G401.6 (cell line): Measurements from ENCODE around the gene MAL.

Experiments
- FAIRE-seq: peaks from 2 replicates; lab custom pipeline; 2012; peaks lifted over from hg19 to GRCh38; lab: Jason Lieb, UNC

The MAL gene

GRCh38 chr2:95017071-95017501, 8.4 kb upstream of the MAL start:
- no peak for FAIRE-seq

GRCh38 chr2:95017836-95018235, 7.7 kb upstream of the MAL start:
- no peak for FAIRE-seq

GRCh38 chr2:95018301-95018700, 7.2 kb upstream of the MAL start:
- FAIRE-seq = no peak

GRCh38 chr2:95018861-95019550, 6.5 kb upstream of the MAL start:
- no peak for FAIRE-seq

GRCh38 chr2:95019572-95019971, 5.9 kb upstream of the MAL start:
- no peak for FAIRE-seq

GRCh38 chr2:95020275-95021022, 5.1 kb upstream of the MAL start:
- no peak for FAIRE-seq

GRCh38 chr2:95021023-95021416, 4.5 kb upstream of the MAL start:
- no peak for FAIRE-seq

GRCh38 chr2:95021847-95022246, 3.7 kb upstream of the MAL start:
- FAIRE-seq = no peak

GRCh38 chr2:95022309-95023221, 2.9 kb upstream of the MAL start:
- no peak for FAIRE-seq

GRCh38 chr2:95023222-95023597, 2.3 kb upstream of the MAL start:
- FAIRE-seq = no peak

- FAIRE-seq = no peak
Observed at GRCh38 chr2:95024371-95024770, 1.1 kb upstream of the MAL start.

GRCh38 chr2:95024960-95025405, 525 bp upstream of the MAL start:
- no peak for FAIRE-seq

- no peak for FAIRE-seq
Observed at GRCh38 chr2:95026471-95027368, 1.2 kb downstream of the MAL start.

GRCh38 chr2:95027369-95027720, 1.8 kb downstream of the MAL start:
- no peak for FAIRE-seq

GRCh38 chr2:95029898-95030341, 4.4 kb downstream of the MAL start:
- no peak for FAIRE-seq

GRCh38 chr2:95030496-95030895, 5.0 kb downstream of the MAL start:
- FAIRE-seq = no peak

GRCh38 chr2:95031076-95031725, 5.7 kb downstream of the MAL start:
- FAIRE-seq = no peak

- no peak for FAIRE-seq
Observed at GRCh38 chr2:95031726-95032116, 6.2 kb downstream of the MAL start.

GRCh38 chr2:95032341-95032740, 6.8 kb downstream of the MAL start:
- FAIRE-seq = no peak

GRCh38 chr2:95032868-95033603, 7.5 kb downstream of the MAL start:
- FAIRE-seq = no peak

GRCh38 chr2:95034221-95034620, 8.7 kb downstream of the MAL start:
- no peak for FAIRE-seq
